ENCODE measurements around the gene SFMBT1.

Gene SFMBT1

GRCh38 chr3:53045518-53046170, at the start of gene SFMBT1:
Gene SFMBT1, minus strand, starts transcription at chr3:53046073. Its CDS starts 76,945 bp downstream, at chr3:52969128.
- TF ChIP-seq GATA2 (IDR thresholded peaks at IDR 0.05; ENCODE audit: low read depth, low read length) (no peak), GATA3 (IDR thresholded peaks at IDR 0.05; ENCODE audit: low read depth, low read length) (no peak)

DNA sequence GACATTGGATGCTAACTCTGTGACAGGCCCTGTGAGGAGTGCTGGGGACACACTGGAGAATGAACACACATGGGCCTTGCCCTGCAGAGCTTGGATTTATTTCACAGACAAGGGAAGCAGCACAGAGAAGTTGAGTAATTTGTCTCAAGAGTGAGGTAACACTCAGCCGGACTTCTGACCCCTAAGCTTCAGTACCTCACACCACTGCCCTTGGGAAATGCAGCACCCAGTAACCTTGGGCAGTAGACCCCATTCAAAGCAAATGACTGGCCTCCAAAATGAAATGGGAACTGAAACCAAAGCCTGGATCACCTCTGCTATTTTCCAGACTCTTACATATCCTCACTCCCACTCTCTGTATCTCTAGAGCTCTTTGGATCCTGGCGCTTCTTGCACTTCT, 47.1 kb upstream of the SFMBT1 start:
- TF ChIP-seq GATA2 (IDR thresholded peaks at IDR 0.05; ENCODE audit: low read depth, low read length) (no peak), GATA3 (IDR thresholded peaks at IDR 0.05; ENCODE audit: low read depth, low read length) (no peak)

DNA sequence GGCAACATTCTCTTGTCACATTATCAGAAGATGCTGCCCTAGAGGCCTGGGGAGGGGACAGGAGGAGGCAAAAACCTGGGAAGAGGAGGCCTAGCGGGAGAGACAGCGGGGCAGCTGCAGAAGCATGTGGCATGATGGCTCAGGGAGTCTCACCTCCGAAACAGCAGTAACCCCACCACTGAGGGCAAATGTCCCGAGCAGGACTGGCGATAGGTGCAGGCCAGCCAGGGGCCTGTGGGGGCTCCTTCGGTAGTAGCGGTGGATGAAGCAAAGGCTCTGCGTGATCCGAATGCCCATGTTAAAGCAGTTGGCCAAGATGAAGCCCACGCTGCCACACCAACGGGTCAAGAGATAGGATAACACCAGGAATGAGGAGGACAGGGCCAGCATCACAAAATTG, 46.3 kb upstream of the SFMBT1 start:
- no peak for TF ChIP-seq GATA3 (IDR thresholded peaks at IDR 0.05; ENCODE audit: low read depth, low read length)
- no peak for TF ChIP-seq GATA2 (IDR thresholded peaks at IDR 0.05; ENCODE audit: low read depth, low read length)

DNA sequence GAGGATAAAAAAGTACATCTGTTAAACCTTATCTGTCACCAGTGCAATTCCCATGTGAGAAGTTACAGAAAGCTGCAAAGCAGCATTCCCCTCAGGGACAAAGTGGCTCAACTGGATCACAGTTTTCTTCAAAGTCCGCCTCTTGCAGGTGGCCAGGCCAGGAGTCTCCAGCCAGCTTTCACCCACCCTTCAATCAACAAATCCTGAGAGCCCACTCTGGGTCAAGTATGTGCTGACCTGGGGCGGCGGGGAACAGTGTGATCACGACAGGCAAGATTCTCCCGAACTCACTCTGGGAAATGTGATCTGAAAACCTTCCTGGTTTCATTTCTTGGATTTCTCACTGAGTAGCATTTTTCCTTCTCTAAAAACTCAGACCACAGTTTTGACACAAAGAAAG, 45.1 kb upstream of the SFMBT1 start:
- no peak for TF ChIP-seq GATA3 (IDR thresholded peaks at IDR 0.05; ENCODE audit: low read depth, low read length)
- no peak for TF ChIP-seq GATA2 (IDR thresholded peaks at IDR 0.05; ENCODE audit: low read depth, low read length)

DNA sequence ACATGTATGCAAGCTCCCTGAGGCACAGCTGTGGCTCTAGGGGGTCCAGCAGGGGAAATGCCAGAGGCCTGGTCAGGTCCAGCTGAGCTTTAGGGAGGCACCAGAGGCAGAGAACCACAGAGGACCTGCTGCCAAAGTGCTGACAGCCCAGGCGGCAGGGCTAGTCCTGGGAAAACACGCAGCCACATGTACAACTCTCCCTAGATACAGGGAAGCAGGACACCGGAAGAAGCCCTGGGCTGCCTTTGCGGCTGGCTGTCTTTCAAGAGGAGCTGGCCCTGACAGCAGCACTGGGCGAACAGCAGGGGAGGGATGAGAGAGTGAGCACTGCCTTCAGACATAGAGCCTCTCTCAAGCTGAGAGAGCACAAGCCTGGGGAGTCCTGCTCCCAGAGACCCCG, 43.6 kb upstream of the SFMBT1 start:
- TF ChIP-seq GATA3 (IDR thresholded peaks at IDR 0.05; ENCODE audit: low read depth, low read length) (no peak), GATA2 (IDR thresholded peaks at IDR 0.05; ENCODE audit: low read depth, low read length) (no peak)

DNA sequence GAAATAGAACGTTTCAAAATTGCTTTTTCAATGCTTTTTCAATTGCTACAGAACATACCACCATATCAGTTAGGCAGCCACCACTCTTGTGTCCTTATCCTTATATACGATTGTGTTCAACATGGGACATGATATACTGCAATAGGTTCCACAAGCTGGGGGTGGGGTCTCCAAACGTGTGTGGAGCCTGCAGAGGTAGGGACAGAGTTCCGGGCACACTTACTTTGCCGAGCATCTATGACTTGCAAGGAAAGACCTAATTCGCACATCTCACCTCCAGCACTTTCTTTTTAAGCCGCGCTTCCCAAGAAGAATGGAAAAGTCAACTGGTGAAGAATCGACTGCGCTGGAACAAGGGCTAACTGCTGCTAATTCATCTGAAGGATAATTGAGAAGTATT, 39.6 kb upstream of the SFMBT1 start:
- TF ChIP-seq GATA2 (IDR thresholded peaks at IDR 0.05; ENCODE audit: low read depth, low read length) (no peak), GATA3 (IDR thresholded peaks at IDR 0.05; ENCODE audit: low read depth, low read length) (no peak)

DNA sequence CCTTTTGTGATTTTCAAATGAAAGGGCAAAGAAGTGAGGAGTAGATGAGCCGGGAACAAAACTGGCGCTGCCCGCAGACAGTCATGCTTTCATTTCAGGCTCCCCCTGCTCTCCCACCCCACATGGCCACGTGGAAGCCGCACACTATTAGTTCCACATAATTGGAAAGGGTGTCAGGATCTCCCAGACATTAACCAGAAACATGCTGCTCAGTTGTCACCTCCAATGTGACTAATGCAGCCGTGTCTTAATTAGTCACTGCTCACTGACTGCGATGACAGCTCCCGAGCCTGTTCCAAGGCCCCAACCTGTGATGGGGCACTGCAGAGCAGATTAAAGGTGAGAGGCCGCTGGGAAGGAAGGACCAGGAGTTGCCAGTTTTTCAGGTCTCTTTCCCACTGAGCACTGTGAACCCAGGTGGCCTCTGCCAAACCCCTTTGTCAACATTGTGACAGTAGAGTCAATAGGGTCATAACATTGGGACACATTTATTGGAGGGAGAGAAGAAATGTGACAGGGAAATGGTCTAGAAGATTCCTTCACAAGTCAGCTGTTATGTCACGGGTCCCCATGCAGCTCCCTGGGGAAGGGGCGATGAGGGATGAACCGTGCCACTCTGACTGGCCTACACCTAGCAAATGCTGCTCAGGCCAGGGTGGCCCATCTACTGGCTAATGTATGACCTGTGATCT, 38.6 kb upstream of the SFMBT1 start:
- TF ChIP-seq GATA3 (IDR thresholded peaks at IDR 0.05; ENCODE audit: low read depth, low read length), result no peak
- no peak for TF ChIP-seq GATA2 (IDR thresholded peaks at IDR 0.05; ENCODE audit: low read depth, low read length)

DNA sequence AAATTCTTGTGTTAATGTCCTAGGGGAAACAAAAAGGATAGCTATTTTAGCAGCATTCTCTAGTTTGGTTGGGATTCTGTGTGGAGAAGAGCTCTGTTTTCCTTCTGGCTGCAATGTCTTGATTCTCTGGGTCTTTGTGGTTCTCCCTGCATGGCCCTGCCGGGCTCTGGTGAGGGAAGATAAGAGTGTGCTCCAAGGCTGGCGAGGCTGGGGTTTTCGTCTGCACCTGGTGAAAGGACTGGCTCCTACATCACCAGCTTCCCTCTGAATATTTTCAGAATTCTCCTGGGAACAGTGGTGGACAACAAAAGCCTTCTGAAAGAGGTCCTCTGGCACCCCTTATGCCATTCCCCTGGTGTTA, 38.1 kb upstream of the SFMBT1 start:
- no peak for TF ChIP-seq GATA2 (IDR thresholded peaks at IDR 0.05; ENCODE audit: low read depth, low read length)
- TF ChIP-seq GATA3 (IDR thresholded peaks at IDR 0.05; ENCODE audit: low read depth, low read length), result no peak

DNA sequence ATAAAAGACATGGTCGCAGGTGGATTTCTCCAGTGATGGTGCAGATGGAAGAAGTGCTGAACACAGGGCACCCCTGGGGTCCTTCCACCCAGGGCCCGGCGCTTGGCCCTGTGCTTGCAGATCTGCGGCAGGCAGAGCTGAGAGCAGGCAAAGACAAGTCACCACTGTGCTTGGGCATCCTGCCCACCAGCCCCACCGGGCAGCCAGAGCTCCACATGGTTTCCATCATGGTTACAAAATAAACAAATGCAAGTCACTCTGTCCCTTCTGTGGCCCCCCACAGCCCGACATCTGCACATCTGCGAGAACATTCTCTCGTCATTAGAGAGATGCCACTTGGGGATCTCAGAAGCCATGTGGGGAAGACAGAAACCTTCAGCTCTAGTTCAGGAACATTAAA, 37.6 kb upstream of the SFMBT1 start:
- no peak for TF ChIP-seq GATA3 (IDR thresholded peaks at IDR 0.05; ENCODE audit: low read depth, low read length)
- no peak for TF ChIP-seq GATA2 (IDR thresholded peaks at IDR 0.05; ENCODE audit: low read depth, low read length)

- TF ChIP-seq GATA2 (IDR thresholded peaks at IDR 0.05; ENCODE audit: low read depth, low read length) (no peak), GATA3 (IDR thresholded peaks at IDR 0.05; ENCODE audit: low read depth, low read length) (no peak)
Observed at GRCh38 chr3:53082736-53083135, 36.9 kb upstream of the SFMBT1 start.

DNA sequence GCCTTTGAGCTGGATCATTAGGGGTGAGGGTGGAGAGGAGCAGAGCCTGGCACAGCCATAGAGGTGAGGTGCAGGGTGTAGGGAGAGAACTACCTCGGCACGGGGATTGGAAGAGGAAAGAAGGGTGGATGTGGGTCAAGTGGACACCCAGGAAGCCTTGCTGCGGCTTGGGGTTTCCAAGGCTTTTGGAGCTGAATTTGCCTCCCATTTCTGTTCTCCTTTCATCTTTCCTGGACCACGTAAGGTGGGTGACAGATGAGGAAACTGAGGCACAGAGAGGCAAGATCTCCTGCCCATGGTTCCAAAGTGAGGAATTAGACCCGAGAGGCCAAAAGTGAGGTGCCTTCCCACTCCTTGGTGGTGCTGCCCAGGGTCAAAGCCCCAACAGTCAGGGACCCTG, 35.4 kb upstream of the SFMBT1 start:
- TF ChIP-seq GATA2 (IDR thresholded peaks at IDR 0.05; ENCODE audit: low read depth, low read length) (no peak), GATA3 (IDR thresholded peaks at IDR 0.05; ENCODE audit: low read depth, low read length) (no peak)

DNA sequence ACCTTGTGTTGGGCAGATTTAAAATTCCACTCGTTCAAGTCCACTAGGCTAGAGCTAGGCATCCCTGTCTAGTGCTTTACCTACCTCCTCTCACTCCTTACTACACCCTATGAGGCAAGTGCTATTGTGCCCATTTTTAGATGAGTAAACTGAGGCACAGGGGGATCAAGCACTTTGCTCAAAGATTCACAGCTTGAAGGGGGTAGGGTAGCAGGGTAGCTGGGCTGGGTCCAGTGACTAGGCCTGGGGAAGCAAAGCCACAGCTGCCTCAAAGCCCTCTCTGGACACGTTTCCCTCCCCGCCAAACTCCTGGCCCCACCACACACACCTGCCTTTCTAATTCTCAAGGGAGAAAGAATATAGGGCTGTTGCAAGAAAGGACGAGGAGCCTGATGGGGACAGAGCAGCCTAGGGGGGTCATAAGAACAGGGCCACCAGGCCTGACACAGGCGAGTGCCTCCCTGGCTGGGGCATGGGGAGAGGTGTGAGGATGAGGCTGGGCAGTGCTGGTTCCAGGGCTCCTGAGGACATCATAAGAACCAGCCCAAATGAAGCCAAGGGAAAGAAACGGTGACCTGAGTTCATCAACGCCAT, 34.8 kb upstream of the SFMBT1 start:
- no peak for TF ChIP-seq GATA2 (IDR thresholded peaks at IDR 0.05; ENCODE audit: low read depth, low read length)
- TF ChIP-seq GATA3 (IDR thresholded peaks at IDR 0.05; ENCODE audit: low read depth, low read length), result no peak

GRCh38 chr3:53079791-53080555, 34.1 kb upstream of the SFMBT1 start:
- TF ChIP-seq GATA3 (IDR thresholded peaks at IDR 0.05; ENCODE audit: low read depth, low read length) (no peak), GATA2 (IDR thresholded peaks at IDR 0.05; ENCODE audit: low read depth, low read length) (no peak)

DNA sequence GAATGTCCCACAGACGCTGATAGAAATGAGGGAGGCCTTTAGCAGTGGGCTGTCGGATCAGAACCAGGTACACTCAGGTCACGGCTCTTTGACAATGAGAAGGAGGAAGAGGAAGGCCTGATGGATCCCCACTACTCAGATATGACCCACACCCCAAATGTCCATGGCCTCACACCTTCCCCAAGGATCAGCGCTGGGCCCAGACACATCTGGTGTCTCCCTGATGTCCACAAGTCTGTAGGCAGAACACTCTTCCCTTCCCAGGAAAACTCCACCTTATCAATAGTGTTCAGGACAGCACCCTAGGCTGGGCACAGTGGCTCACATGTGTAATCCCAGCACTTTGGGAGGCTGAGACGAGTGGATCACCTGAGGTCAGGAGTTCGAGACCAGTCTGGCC, 33.3 kb upstream of the SFMBT1 start:
- TF ChIP-seq GATA3 (IDR thresholded peaks at IDR 0.05; ENCODE audit: low read depth, low read length), result no peak
- no peak for TF ChIP-seq GATA2 (IDR thresholded peaks at IDR 0.05; ENCODE audit: low read depth, low read length)
